Dedifferentiated amniotic fluid mesenchymal stem cell (primary cell): ENCODE data around the gene KDM4B.

Experiments
- DNase-seq: peaks from one replicate; pipeline ENCODE4 v3.0.0-alpha.2; 2016; ENCODE audit errors: extremely low spot score

Gene KDM4B

DNA sequence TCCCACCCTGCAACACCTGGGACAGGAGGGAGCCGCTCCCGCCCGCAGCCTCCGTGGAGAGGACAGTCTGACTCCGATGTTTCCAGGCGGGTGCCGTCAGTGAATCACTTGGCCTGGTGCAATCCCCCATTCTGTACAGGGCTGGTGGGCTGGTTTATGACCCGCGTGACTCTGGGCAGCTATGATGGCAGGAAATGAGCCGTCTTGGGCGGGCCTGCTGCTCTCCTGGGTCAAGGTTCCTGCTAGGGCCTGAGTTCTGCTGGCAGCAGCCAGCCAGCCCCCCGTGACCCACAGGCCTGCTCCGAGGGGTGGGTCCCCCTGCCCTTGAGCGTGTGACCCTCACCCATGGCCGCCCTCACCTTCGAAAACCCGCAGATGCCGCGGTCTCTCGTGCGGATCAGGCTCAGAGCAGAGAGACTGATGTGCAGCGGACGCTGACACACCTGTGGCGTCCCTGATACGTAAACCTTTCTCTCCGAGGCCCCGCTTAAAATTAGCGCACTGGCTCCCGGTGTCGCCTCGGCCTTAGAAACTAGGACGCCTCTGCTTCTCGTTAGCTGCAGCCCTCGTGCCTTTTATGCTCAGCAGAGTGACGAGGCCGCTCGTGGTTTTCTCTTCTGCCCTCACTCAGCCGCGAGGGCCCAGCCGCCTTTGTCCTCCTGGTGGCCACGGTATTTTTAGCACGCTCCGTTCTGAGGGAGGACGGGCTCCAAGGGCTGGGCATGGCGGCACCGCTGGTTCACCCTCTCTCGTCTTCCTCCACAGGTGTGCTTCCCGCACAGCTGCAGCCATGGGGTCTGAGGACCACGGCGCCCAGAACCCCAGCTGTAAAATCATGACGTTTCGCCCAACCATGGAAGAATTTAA, 63.4 kb downstream of the KDM4B start:
- DNase-seq, result no peak

DNA sequence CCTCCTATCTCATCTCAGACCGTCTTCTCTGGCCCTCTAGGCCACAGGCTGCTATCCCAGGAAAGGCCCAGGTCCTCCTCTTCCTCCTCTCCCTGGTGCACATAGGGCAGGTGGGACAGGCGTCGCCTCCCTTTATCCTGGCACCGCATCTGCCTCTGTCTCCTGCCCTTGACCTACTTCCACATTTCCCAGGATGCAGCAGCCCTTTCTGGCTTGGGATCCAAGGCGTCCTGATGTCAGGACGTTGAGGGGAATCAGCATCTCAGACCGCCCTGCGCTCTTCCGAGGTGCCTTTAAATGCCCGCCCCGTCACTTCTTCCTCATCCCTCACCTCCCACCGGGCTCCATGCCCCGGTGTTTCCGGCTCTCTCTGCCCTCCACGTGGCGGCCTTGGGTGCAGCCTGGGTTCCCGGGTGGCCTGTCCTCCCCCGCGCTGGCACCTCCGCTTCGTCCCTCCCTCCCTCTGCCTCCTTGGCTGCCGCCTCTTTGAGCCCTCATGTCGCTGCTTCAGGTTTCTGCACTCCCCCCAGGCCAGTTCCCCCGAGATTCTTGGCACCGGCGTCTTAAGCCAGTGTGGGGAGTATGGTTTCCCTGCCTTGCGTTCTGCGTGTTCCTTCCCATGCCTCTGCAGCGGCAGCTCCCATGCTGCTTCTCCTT, 66.3 kb downstream of the KDM4B start:
- DNase-seq, result no peak

DNA sequence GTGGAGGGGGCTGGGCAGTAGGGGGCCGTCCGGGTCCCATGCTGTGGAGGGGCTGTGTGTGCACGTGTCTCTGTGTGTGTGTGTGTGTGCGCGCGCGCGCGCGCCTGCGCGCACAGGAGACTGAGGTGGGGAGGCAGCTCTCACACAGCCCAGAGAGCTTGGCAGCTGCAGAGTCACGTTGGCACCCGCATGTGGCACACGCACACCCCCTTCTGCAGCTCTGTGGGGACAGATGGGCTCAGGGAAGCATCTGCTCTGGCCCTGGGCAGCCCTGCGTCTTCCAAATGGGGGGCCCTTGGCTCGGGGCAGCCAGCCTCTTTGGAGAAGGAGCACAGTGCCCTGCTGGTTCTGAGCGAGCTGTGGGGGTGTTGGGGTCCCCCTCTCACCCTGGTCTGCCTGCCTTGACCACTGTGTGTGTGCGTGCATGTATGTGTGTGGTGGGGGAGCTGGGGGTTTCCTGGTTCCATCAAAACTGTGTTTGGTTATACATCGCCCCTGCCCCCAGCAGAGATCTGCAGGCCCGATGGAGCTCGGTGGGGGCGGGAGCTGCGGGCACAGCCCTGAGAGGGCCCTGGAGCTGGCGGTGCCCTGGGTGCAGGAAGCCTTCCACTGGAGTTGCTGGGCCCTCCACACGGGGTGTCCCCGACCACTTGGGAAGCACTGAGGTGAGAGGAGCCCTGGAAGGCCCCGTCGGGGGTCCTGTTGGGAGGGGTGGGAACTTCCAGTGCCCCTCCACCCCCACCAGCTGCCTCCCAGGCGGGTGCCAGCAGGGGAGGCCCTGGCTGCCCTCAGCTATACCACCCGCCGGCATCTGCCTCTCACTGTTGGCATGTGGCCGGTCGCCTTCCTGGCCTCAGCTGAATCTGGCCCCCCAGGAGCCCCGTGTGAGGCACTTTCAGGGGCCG, 67.1 kb downstream of the KDM4B start:
- no peak for DNase-seq

DNA sequence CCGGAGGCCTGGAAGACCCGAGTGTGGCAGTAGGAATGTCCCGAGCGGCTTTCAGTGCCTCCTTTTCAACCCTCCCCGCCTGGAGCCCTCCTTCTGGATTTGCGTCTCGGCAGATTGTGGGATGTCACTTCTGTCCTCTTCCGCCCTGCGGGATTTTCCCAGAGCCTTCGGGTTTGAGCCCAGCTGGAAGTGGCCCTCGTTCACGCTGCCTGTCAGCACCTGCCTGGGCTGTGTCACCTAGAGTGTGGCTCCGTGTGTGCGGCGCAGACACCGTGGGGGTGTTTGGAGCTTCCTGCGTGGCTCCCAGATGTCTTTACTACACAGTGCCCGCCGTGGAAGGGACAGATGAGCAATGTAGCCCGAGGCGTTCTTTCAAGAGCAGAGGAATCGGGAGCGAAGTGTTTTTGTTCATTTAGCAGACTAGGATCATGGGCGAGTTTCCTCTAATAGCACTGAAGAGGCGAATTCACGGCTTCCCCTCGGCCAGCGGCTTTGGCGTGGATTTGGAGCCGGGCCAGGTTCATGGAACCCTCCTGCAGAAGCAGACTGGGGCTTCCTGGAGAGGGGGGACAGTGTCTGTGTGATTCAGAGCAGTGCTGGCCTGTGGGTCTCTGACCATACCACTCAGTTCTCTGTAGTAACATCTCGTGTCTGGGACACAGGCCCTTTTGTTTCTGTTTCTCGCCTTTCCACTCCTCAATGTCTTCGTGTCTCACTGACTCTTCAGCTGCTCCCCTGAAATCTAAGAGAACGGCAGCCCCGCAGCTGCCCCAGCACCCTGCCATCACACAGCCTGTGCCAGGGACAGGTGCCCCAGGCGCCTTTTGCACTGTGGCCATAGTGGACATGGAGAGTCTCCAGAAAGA, 68.0 kb downstream of the KDM4B start:
- DNase-seq, result peak; percentile 57

DNA sequence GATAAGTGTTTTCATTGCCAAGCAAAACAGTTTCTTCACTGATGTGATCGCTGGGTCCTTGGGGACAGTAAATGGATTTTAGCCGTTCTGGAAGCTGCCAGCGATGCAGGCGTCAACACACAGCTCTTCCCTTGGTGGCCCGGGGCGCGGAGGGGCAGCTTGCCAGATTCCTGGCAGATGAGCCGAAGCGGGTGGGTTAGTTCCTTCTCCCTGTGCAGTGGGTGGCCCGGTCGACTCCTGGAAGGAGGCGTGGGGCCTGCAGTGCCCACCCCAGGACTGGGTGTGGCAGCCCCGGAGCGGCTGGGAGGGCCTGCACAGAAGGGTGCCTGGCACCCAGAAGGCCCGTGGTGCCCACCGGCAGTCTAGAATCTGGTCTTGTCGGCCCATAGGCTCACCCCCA, 69.0 kb downstream of the KDM4B start:
- DNase-seq, result no peak

DNA sequence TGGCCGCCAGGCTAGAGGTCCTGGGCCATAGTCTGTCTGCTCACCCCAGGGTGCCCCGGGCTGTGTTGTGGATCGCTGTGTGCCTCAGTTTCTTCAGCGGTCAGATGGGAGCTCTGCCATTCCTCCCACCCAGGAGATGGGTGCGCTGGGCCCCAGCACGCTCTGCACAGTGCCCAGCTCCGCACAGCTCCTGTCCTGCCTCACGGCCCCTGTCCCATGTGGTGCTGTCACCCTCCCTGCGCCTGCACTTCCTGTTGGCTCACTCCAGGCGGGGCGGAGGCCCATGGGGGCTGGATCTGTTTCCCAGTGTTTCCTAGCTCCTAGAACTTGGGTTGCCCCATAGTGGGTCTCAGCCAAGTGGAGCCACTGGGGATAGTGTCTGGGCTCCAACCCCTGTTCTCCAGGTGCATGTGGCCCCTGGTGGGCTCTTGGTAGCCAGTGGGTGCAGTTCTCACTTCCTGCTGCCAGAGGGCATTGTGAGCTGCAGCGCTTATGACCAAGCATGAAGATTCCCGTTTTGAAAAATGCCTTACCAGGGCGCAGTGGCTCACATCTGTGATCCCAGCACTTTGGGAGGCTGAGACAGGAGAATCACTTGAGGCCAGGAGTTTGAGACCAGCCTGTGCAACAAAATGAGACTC, 69.8 kb downstream of the KDM4B start:
- no peak for DNase-seq

DNA sequence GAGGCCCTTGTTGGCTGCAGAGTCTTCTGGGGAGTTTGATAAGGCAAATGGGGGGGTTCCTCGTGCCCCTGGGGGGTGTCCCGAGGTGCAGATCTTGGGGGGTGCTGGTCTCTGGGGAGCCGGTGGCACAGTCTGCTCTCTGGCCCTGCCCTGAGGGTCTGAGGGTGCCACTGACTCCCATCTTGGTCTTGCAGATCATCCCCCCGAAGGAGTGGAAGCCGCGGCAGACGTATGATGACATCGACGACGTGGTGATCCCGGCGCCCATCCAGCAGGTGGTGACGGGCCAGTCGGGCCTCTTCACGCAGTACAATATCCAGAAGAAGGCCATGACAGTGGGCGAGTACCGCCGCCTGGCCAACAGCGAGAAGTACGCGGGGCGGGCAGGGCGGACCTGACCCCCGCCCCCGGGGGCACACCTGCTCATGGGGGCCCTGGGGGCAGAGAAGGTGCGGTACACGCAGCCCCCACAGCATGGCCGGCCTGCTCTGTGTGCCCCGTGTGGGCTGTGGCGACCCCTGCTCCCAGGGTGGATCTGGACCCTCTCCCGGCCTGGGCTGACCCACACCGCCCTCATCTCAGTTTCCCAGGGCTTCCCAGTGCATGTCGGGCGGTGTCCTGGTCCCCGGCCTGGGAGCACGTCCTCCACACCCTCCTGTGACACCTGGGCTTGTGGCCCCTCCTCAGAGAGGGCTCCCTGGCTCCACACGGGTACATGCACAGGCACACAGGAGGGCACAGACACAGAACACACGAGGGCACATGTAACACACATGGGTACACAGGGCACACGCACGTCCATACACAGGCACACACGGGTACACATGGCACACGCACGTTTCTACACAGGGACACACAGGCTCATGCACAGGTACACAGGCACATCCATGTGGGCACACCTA, 71.0 kb downstream of the KDM4B start:
- no peak for DNase-seq

DNA sequence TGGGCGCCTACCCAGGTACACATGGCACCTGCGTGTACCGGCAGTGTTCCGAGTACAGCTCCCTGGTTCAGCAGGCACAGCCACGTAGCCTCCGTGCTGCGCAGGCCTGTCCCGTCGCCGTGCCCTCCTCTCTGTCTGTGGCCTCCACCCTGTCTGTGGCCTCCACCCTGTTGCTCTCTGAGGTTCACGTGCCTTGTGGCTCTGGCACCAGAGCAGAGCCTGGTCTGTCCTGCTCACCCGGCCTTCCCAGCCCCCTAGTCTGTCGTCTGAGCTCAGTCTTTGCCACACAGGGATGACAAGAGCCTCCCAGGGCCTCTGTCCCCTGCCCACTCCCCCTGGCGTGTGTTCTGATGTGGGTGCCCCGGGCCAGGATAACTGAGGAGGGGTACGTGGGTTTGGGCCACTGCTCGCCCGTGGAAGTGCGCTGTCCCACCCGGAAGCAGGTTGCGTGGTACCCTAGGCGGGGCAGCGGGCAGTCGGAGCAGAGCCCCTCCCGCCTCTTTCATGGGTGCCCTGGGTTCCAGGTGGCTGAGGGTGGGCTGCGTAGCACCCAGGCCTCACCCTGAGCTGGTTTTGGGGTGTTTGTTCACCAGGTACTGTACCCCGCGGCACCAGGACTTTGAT, 71.7 kb downstream of the KDM4B start:
- DNase-seq, result no peak

DNA sequence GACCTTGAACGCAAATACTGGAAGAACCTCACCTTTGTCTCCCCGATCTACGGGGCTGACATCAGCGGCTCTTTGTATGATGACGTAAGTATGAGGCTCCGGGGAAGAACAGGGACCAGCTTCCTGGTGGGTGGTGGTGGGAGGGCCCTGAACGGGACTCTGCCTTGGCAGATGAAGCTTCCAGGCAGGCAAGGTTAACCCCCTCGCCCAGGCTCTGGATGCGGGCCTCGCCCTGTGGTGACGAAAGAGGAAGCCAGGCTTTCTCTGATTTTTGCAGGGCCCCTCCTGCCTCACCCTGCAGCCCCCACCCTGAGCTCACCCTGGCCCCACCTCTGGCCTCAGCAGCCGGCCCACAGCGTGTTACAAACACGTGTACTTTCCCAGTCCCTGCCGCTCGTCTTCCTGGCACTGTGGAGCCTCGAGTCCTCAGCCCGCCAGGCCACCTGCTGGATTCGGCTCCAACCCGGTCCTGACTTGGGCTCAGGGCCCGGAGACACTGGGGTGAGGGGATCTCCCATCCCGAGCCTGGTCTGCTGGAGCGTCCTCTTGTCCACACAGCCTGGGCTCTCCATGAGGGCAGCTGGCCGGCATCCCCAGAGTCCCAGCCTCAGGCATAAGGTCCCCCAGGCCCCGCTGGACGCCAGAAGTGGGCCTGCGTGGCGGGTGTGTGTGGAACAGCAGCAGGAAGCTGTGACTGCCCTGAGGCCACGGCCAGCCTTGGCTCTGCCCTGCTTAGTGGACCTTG, 72.4 kb downstream of the KDM4B start:
- no peak for DNase-seq

DNA sequence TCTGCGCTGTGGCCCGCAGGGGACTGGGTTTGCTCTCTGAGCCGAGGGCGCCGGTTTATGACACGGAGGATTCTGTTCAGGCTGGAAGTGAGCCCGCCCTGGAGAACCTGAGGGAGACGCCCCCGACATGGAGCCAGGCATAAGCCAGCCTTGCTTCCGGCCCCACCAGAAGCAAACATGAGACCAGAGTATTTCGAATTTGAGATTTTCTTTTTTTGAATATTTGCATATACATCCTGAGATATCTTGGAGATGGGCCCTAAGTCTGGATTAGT, 72.9 kb downstream of the KDM4B start:
- no peak for DNase-seq

DNA sequence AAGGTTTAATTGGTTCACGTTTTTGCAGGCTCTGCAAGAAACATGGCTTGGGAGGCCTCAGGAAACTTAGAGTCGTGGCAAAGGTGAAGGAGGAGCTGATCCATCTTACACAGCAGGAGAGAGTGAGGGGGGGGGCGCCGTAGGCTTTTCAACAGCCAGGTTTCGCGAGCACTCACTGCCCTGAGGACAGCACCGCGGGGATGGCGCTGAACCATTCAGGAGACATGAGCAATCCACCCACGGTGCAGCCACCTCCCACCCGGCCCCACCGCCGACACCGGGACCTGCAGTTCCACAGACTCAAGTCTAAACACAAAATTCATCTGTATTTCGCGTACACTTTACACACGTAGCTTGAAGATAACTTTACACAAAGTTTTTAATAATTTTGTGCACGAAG, 73.6 kb downstream of the KDM4B start:
- no peak for DNase-seq

DNA sequence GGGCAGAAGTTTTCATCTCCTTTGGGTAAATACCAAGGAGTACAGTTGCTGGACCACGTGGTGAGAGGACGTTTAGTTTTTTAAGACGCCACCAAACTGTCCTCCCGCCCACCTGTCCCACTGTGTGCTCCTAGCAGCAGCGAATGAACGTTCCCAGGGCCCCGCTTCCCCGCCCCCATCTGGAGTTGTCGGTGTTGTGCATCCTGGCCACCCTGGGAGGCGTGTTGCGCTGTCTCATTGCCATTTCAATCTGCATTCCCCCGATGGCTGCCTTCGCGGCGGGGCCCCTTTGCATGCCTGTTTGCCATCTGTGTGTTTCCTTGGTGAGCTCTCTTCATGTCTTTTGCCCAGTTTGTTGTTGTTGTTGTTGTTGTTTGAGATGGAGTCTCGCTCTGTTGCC, 76.1 kb downstream of the KDM4B start:
- no peak for DNase-seq

DNA sequence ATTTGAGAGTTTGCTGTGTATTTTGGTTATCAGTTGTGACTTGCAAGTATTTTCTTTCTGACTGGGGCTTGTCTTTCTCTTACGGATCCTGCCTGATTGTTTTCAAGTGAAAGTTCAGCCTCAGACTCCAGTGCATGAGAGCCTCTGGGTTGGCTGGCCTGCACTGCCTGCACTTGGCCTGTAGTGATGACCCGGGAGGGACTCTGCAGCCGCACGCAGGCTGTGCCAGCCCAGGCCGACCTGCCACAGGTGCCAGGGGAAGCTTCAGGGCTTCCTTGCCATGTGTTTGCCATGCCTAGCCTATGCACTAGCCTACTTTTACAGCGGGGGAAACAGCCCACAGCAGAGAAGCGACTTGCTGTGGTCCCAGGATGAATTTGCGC, 77.0 kb downstream of the KDM4B start:
- no peak for DNase-seq

DNA sequence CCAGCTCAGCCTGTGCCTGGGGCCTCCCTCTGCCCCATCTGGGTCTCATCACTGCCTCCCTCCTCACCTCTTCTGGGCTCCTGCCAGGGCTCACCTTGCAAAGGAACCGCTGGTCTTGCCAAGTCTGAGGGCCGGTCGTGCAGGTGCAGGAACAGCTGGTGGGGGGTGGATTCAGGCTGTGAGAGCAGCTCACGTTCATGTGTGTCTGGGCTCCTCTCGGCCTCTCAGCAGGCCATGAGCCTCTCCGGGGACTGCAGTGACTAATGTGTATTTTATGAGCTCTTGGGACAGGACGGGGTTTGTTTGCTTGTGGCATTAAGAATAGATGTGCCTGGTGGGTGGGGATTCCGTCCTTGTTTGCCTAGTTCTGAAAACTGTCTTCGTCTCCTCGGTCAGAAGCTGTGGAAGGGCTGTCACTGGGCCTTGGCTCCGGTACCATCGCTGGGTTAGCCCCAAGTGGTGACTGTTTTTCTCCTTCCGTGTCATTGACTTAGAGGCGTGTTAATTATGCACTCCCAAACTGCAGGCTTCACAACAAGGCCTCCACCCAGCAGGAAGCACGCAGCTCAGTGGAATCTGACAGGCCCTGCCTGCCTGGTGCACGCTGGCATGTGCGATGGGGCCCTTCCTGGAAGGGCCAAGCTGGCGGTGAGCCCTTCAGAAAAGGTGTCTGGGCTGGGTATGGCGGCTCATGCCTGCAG, 77.6 kb downstream of the KDM4B start:
- no peak for DNase-seq

DNA sequence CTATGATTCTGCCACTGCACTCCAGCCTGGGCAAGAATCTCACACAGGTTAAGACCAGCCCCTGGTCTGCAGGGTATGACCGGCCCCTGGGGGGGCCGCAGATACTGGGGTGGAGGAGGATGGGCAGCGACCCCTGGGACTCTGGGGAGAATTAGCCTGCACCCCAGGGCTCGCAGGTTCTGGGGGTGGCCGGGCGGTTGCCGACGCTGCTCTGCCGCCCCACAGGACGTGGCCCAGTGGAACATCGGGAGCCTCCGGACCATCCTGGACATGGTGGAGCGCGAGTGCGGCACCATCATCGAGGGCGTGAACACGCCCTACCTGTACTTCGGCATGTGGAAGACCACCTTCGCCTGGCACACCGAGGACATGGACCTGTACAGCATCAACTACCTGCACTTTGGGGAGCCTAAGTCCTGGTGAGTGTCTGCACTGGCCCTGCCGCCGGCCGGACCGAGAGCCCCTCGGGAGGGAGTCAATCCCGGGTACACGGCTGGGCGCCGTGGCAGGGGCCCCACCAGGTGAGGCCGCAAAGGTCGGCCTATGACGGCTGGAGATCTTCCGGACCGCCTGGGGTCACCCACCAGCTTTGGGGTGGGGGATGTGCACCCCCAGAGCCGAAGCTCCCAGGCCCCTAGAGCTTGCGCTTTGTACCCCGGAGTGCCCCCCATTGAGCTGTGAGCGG, 78.5 kb downstream of the KDM4B start:
- no peak for DNase-seq

DNA sequence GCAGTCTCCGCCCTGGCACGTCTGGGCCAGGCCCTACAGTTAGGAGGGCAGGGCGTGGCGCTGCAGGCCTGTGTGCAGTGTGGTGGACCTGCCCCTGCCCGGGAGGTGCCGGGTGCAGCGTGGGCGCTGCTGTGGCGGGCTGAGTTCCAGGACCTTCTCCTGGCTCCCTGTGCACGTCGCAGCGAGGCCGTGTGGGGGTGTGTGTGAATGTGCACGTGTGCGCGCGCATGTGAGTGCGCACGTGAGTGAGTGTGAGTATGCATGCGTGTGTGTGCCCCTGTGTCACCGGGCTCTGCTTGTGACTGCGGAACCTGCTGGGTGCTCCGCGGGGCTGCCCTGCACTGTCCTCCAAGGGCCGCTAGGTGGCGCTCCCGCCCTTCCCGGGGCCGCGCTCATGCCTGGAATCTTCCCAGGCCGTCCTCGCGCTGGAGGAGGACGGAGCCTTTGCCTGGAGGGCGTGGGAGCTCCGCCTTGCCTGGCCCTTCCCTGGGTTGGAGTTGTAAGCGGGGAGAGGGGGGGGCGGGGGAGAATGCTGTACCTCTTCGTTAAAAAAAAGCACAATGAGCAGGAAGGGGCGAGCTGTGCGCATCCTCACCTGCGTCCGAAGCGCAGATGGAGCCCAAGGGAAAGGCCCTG, 79.3 kb downstream of the KDM4B start:
- DNase-seq, result peak; percentile 65
